H1 (cell line): Measurements from ENCODE around the gene IGF1. TPM values are rescaled to one million over a fixed set of nuclear protein-coding genes. Genes with fewer than 3 reads are reported as not detected.

Source experiments
- CBX8 ChIP-seq: fragments of 300-800, 300-1000 bp; sonication (generic); IDR thresholded peaks from 2 replicates; pipeline ENCODE4 v1.7.1; 2016; ENCODE audit warnings: low read depth, low read length, borderline replicate concordance
- CHD2 ChIP-seq: IDR thresholded peaks from 2 replicates; pipeline ENCODE4 v1.6.1; 2012; ENCODE audit warnings: low read length, improper control_type of control experiment
- CHD7 ChIP-seq: fragments of 300-600 bp; sonication (generic); IDR thresholded peaks from 2 replicates; pipeline ENCODE4 v1.7.1; 2012; ENCODE audit warnings: low read length, moderate library complexity, mild to moderate bottlenecking, inconsistent platforms; ENCODE audit not compliant: insufficient replicate concordance
- GABPA ChIP-seq: IDR thresholded peaks from 2 replicates; pipeline ENCODE4 v1.6.1; 2011; ENCODE audit warnings: mild to moderate bottlenecking, low read length, moderate library complexity, borderline replicate concordance; ENCODE audit not compliant: insufficient read depth
- polyA plus RNA-seq, 7 experiments: library from polyadenylated mRNA; depleted of rRNA in 3 of 7; stranded (reverse) in 5 of 7; unstranded in 2 of 7; fragments of >200 nt in 5 of 7; fragments of 200-250 nt in 2 of 7; gene quantifications; 1 replicate in 5 of 7; 2 replicates in 1 of 7; 4 replicates in 1 of 7; pipeline versions ENCODE4 v1.2.1 to v1.2.3, GENCODE V29; 2011 to 2013; ENCODE audit warnings: missing spikeins in 2 of 7, mixed read lengths in 2 of 7
- total RNA-seq: library from RNA; stranded (reverse); fragmentation: NEBNext Ultra II Directional; extraction: Animal tissue kit (Norgen Biotek cat#: 25700); gene quantifications from 2 replicates; pipeline ENCODE4 v1.2.1, GENCODE V29; 2021

Gene IGF1
- total and polyA plus RNA-seq, 2 of the 8 experiments (the other 6 are each of a cell fraction or from before 2014, with no cell fraction given): not detected

- TF ChIP-seq CHD7 (no peak), CBX8 (no peak), CHD2 (no peak), GABPA (no peak)
Measured at GRCh38 chr12:102350070-102350469, 130.3 kb downstream of the IGF1 start (continued).
